Rectal smooth muscle tissue (tissue), 1 donor: ENCODE measurements around the gene SORCS2.

Source experiments
- H3K27ac ChIP-seq: one replicate; pipeline ENCODE4 v1.7.0; 2013; ENCODE audit warnings: low read depth, low read length, inconsistent platforms
- H3K27me3 ChIP-seq: one replicate; pipeline ENCODE4 v1.7.0; 2013; ENCODE audit warnings: low read length; ENCODE audit not compliant: control insufficient read depth, insufficient read depth
- H3K36me3 ChIP-seq: one replicate; pipeline ENCODE4 v1.7.0; 2013; ENCODE audit warnings: low read length; ENCODE audit not compliant: control insufficient read depth, insufficient read depth
- H3K4me1 ChIP-seq: one replicate; pipeline ENCODE4 v1.7.0; 2013; ENCODE audit warnings: low read length; ENCODE audit not compliant: control insufficient read depth, insufficient read depth
- H3K4me3 ChIP-seq: one replicate; pipeline ENCODE4 v1.7.0; 2013; ENCODE audit warnings: low read length
- H3K9ac ChIP-seq: one replicate; pipeline ENCODE4 v1.7.0; 2013; ENCODE audit warnings: low read length

The SORCS2 gene

DNA sequence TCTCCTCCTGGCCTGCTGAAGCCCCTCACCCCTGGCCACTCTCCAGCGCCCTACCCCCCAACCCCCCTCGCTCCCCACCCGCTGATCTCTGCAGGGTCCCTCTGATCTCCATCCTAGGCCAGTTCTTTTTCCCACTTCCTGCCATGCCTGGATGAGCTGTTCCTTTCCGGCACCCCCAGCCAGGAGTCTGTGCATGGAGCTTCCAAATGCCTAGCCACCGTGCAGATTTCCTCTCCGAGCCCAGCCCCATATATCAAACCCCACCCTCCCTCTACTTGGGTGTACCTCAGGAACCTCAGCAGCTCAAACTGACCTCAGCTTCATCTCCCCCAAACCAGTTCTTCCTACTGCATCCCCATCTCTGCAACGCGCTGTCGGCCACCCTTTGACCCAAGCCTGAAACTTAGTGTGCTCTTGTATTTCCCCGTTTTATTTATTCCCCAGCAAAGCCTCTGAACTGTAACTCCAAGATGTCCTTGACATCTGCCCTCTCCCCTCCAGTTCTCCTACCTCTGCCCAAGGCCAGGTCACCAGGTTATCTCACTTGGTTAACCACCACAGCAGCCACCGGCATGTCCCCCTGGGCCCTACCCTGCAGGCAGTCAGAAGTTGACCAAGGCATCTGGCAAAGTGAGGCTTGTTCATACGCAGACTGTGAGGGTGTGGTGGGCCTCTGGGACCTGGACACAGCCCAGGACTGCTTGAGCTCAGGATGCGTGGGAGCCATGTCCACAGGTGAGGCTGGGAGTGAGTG, 437.3 kb downstream of the SORCS2 start:
- H3K4me3 ChIP-seq, result no peak overlapping the region
- H3K9ac ChIP-seq, result no peak overlapping the region
- H3K27me3 ChIP-seq, result peaks cover 4% of the 10 kb centered on the region
- H3K4me1 ChIP-seq, result no peaks in the 10 kb centered on the region
- no peak overlapping the region for H3K27ac ChIP-seq
- H3K36me3 ChIP-seq, result no peaks in the 10 kb centered on the region

DNA sequence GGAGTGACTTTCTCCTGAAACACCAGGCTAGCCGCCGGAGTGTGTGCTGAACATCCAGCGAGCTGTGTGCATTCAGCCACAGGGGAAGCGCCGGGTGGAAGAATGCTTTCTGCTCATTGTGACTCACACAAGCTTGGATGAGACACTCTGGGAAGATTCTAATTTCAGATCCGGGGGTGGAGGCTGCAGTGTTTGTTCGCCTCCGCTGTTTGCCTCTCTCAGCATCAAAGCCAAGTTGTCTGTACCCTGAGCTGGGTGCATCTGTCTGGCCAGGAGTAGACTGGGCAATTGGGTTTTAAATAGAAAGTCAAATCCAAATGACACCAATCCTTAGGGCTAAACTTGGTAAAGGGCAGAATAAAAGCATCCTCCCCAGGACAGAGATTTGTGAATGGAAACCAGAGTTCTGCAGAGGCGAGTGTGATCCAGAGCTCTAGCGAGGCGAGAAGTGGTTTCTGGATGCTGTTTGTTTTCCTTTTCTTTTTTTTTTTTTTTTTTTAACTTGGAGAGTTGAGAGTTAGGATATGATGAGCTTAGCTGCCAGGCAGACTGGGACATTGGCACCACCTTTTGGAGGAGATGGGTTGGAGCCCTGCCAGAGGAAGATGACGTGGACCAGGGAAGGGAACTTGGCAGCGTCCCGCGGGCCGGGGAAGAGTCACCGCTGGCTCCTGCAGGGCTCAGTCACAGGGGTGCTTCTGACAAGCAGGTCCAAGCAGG, 438.4 kb downstream of the SORCS2 start:
- peaks cover 4% of the 10 kb centered on the region for H3K27me3 ChIP-seq
- H3K4me3 ChIP-seq, result no peak overlapping the region
- no peak overlapping the region for H3K27ac ChIP-seq
- H3K9ac ChIP-seq, result no peak overlapping the region
- no peaks in the 10 kb centered on the region for H3K36me3 ChIP-seq
- no peaks in the 10 kb centered on the region for H3K4me1 ChIP-seq

GRCh38 chr4:7631288-7632014, 439.1 kb downstream of the SORCS2 start:
- Histone ChIP-seq H3K27me3 (peaks cover 4% of the 10 kb centered on the region), H3K27ac (no peak overlapping the region), H3K36me3 (no peaks in the 10 kb centered on the region), H3K4me1 (no peaks in the 10 kb centered on the region), H3K9ac (no peak overlapping the region), H3K4me3 (no peak overlapping the region)

- H3K4me1 ChIP-seq, result no peaks in the 10 kb centered on the region
- H3K27me3 ChIP-seq, result peaks cover 4% of the 10 kb centered on the region
- no peak overlapping the region for H3K4me3 ChIP-seq
These were observed 440.0 kb downstream of the SORCS2 start for GRCh38 chr4:7632341-7632740.

GRCh38 chr4:7632971-7633370, 440.6 kb downstream of the SORCS2 start:
- Histone ChIP-seq H3K27me3 (peaks cover 4% of the 10 kb centered on the region), H3K36me3 (no peaks in the 10 kb centered on the region), H3K4me1 (no peaks in the 10 kb centered on the region), H3K4me3 (no peak overlapping the region), H3K27ac (no peak overlapping the region), H3K9ac (no peak overlapping the region)

More at GRCh38 chr4:7632341-7632740, 440.0 kb downstream of the SORCS2 start:
- H3K27ac ChIP-seq, result no peak overlapping the region
- no peak overlapping the region for H3K9ac ChIP-seq
- H3K36me3 ChIP-seq, result no peaks in the 10 kb centered on the region

DNA sequence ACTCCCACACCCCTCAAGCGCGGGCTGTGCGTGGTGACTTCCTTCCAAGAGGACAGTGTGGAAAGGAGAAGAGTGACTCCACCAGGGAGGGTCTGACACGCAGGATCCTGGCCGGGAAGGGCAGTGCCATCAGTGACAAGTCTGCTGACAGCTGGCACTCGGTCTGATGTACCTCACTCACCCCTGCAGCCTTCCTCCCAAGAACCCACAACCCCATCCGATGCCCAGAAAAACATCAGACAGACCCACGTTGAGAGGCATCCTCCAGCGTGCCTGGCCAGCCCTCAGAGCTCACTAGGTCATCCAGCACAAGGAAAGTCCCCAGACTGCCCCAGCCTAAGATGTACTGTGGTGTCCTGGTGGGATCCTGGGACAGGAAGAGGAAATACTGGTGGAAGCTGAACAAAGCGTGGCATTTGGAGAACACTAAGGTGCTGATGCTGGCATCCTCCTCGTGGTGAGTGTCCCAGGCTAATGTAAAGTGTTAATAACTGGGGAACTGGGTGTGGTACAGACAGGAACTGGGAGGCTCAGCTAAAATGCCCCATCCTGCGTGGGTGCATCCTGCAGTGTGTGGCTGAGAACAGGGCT, 442.4 kb downstream of the SORCS2 start:
- Histone ChIP-seq H3K4me3 (no peak overlapping the region), H3K36me3 (no peaks in the 10 kb centered on the region), H3K27ac (no peak overlapping the region)

GRCh38 chr4:7635445-7636239, 443.3 kb downstream of the SORCS2 start:
- H3K36me3 ChIP-seq, result no peaks in the 10 kb centered on the region
- H3K9ac ChIP-seq, result no peak overlapping the region
- H3K27ac ChIP-seq, result no peak overlapping the region
- no peaks in the 10 kb centered on the region for H3K4me1 ChIP-seq
- peaks cover 4% of the 10 kb centered on the region for H3K27me3 ChIP-seq
- no peak overlapping the region for H3K4me3 ChIP-seq

More for the DNA sequence above, 442.4 kb downstream of the SORCS2 start:
- no peaks in the 10 kb centered on the region for H3K4me1 ChIP-seq
- peaks cover 4% of the 10 kb centered on the region for H3K27me3 ChIP-seq
- no peak overlapping the region for H3K9ac ChIP-seq

- Histone ChIP-seq H3K4me3 (no peak overlapping the region), H3K27me3 (peaks cover 4% of the 10 kb centered on the region), H3K4me1 (no peaks in the 10 kb centered on the region), H3K36me3 (no peaks in the 10 kb centered on the region), H3K9ac (no peak overlapping the region), H3K27ac (no peak overlapping the region)
These were observed 443.8 kb downstream of the SORCS2 start for GRCh38 chr4:7636240-7636508.

DNA sequence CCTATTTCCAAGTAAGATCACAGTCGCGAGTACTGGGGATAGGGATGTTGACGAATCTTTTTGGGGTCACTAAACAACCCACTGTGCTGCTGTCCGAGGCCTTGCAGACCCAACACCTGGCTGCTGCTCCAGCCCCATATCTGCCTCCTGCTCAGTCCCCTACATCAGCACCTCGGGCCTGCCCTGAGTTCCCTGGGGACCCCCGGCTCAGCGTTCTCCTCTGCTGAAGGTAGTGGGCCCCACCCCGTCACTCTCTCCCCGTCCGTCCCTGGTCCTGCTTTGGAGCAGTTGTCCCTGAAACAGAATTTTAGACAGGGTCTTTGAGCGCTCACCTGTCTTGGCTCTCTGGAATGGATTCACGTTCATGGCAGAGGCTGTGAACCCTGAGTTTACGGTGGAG, 444.8 kb downstream of the SORCS2 start:
- no peak overlapping the region for H3K27ac ChIP-seq
- no peaks in the 10 kb centered on the region for H3K4me1 ChIP-seq
- no peaks in the 10 kb centered on the region for H3K36me3 ChIP-seq
- peaks cover 4% of the 10 kb centered on the region for H3K27me3 ChIP-seq
- no peak overlapping the region for H3K4me3 ChIP-seq
- no peak overlapping the region for H3K9ac ChIP-seq

GRCh38 chr4:7637971-7638370, 445.6 kb downstream of the SORCS2 start:
- Histone ChIP-seq H3K27me3 (peaks cover 4% of the 10 kb centered on the region), H3K9ac (no peak overlapping the region), H3K4me3 (no peak overlapping the region), H3K4me1 (no peaks in the 10 kb centered on the region), H3K27ac (no peak overlapping the region), H3K36me3 (no peaks in the 10 kb centered on the region)

GRCh38 chr4:7638489-7638888, 446.2 kb downstream of the SORCS2 start:
- H3K27me3 ChIP-seq, result no peaks in the 10 kb centered on the region
- no peak overlapping the region for H3K4me3 ChIP-seq
- H3K36me3 ChIP-seq, result no peaks in the 10 kb centered on the region
- no peak overlapping the region for H3K27ac ChIP-seq
- H3K9ac ChIP-seq, result no peak overlapping the region
- H3K4me1 ChIP-seq, result no peaks in the 10 kb centered on the region
